Activated CD4-positive, alpha-beta T cell treated with anti-CD3 and anti-CD28 coated beads, Interleukin-10, Interleukin-2, amounts not matched to agents 100 ng/mL and 50 ng/mL, durations not matched to agents 16 hours and 8 hours (primary cell): Measurements from ENCODE around the gene AUNIP.
"Not testable (repeated sequence)": the region's sequence is repeated elsewhere in the genome, so short reads cannot be mapped to it uniquely, and the experiment has no call there.

Experiments
- DNase-seq: peaks from one replicate; pipeline ENCODE4 v3.0.0-alpha.2; 2020

The AUNIP gene

DNA sequence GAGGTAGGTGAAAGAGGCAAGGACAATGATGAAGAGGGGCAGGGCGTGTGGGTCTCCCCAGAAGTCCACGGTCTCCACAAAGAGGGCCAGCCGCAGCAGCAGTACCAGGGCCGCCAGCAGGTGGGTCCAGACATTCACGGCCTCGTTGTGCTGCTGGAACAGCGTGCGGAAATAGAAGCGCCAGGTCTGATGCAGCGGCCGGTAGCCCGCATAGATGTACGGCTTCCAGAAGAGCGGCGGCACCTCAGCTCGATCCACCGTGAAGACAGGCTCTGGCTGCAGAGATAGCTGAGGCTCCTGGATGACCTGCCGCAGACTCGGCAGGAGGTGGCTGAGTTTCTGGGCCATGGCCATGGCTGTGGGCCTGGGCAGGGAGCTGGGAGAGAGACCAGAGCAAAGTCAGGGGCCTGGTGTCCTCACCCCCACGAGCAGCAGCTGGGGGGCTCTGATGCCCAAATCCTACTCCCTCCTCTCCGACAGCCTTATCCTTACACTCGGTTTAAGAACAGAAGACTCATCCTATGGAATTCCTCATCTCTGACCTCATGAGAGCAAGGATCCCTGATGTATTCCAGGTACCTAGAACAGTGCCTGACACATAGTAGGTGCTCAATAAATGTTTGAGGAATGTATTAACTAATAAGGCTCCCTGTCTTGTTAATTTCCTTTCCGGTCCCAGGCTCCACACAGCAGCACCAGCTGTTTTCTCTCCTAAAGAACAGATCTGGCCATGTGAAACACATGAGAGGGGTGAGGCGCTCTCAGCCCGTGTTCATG lies 4.4 kb upstream of the AUNIP start:
- DNase-seq = no peak

GRCh38 chr1:25862785-25863485 lies 3.7 kb upstream of the AUNIP start:
- DNase-seq = no peak

DNA sequence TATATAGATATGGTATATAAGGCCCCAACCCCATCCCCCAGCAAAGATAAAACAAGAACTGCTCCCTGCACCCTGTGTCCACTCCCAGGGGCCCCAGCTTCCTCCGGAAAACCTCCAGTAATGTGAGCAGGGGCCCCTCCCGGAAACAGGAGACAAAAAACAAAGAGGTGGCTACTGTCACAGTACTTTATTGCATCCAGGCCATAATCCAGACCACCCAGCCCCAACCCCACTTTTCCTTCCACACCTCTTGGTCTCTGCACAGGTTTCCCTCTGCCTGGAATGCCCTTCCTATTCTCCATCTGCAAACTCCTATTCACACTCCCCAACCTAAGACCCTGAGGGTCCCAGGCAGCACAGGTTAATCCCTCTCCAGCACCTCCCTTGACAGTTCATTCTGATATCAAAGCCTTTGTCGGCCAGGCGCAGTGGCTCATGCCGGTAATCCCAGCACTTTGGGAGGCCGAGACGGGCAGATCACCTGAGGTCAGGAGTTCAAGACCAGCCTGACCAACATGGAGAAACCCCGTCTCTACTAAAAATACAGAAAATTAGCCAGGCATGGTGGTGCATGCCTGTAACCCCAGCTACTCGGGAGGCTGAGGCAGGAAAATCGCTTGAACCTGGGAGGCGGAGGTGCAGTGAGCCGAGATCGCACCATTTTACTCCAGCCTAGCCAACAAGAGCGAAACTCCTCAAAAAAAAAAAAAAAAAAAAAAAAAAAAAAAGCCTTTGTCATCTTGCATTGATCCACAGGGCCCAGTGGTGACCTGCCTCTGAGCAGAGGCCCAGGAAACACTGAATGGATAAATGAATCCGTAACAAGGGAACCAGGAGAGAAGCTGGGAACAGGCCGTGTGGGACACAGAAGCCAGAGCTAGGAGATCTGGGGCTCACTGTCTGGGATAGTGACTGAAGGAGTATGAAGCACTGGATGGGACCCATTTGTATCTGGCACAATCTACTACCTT lies 2.3 kb upstream of the AUNIP start:
- no peak for DNase-seq

- no peak for DNase-seq
Observed at GRCh38 chr1:25858494-25858893, 763 bp downstream of the AUNIP start.

GRCh38 chr1:25856856-25857255 lies 2.4 kb downstream of the AUNIP start:
- no peak for DNase-seq

GRCh38 chr1:25854554-25854953 lies 4.7 kb downstream of the AUNIP start:
- DNase-seq = no peak

DNA sequence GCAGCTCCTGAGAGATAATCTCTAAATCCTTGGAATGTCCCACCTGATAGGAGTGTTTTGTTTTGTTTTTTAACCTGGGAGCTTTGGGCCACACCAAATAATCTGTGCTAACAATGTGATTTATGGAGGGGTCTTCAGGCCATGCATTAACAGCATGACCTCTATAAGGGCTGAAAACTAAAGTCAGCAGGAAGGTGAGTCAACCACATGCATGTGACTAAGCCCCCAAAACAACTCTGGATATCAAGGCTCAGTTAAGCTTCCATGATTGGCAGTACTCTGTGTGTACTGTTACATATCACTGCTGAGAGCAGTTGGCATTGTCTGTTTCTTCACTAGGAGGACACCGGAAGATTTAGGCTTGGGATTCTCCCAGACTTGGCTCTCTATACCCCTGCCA lies 10.7 kb downstream of the AUNIP start:
- no peak for DNase-seq

DNA sequence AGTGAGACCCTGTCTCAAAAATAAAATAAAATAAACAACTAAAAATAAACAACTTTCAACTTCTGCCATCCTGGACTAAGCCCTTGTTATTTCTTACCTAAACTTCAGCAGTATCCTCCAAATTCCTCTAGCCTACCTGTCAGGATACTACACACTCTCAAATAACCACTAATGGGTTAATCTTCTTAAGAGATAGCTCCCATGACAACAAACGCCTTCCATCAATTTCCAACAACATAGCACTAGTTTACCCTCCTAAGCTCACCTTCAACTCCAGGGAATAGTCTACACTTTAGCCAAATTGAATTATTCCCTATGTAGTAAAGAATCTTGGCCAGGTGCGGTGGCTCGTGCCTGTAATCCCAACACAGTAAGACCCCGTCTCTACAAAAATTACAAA lies 11.3 kb downstream of the AUNIP start:
- DNase-seq = no peak

GRCh38 chr1:25845664-25846063 lies 13.6 kb downstream of the AUNIP start:
- no peak for DNase-seq

GRCh38 chr1:25844536-25845337 lies 14.5 kb downstream of the AUNIP start:
- DNase-seq = no peak

- no peak for DNase-seq
Observed at GRCh38 chr1:25843483-25843882, 15.8 kb downstream of the AUNIP start.

DNA sequence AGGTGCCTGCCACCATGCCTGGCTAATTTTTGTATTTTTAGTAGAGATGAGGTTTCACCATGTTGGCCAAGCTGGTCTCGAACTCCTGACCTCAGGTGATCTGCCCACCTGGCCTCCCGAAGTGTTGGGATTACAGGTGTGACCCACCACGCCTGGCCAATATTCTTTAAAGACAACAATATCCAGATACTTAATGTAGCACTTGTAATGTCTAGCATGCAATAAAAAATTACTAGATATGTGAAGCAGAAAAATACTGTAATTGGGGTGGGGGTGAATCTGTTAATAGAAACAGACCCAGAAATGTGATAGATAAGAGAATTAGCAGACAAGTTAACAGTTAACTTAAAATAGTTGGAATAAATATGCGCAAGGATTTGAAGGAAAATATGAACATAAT lies 19.4 kb downstream of the AUNIP start:
- not testable (repeated sequence) for DNase-seq

- no peak for DNase-seq
Observed at GRCh38 chr1:25837262-25837875, 21.9 kb downstream of the AUNIP start.

GRCh38 chr1:25836695-25837094 lies 22.6 kb downstream of the AUNIP start:
- no peak for DNase-seq

GRCh38 chr1:25834894-25835293 lies 24.4 kb downstream of the AUNIP start:
- DNase-seq = no peak

DNA sequence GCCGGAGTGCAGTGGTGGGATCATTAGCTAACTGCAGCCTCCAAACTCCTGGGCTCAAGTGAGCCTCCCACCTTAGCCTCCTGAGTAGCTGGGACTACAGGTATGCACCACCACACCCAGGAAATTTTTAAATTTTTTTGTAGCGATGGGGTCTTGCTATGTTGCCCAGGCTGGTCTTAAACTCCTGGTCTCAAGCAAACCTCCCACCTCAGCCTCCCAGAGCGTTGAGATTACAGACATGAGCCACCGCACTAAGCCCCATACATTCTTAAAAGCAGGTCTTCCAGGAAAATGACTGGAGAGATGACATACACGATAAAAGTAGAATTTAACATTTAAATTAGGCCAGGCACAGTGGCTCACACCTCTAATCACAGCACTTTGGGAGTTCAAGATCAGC lies 26.1 kb downstream of the AUNIP start:
- DNase-seq = no peak

DNA sequence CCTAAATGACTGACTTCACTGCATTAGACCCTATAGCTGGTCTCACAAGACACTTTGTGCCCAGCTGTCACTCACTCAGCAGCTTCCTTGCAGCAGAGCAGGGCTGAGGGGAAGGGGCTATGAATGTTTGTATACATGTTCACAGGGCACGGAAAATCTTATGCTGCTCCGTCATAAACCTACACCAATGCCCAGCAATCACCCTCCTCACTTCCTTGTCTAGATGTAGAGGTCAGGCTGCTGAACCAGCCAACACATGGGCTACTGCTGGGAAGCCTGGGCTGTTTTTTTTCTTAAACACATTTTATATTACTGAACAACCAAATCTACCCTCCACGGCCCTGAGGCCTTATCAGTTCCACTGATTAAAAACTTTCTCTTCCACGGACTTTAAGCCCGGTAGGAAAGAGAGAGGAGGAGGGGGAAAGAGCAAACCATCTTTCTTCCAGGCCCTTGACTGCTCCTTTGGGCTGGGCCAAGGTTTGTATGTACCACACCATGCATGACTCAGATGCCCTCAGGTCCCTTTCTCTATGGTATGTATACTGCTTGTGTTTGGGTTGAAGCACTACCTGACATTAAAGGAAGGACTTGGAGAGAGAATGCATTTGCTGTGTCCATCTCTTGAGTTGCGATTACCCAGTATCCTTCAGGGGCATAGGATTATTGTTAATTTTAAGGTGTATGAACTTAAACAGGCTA lies 26.8 kb downstream of the AUNIP start:
- DNase-seq = no peak

GRCh38 chr1:25831569-25832196 lies 27.6 kb downstream of the AUNIP start:
- DNase-seq = no peak

DNA sequence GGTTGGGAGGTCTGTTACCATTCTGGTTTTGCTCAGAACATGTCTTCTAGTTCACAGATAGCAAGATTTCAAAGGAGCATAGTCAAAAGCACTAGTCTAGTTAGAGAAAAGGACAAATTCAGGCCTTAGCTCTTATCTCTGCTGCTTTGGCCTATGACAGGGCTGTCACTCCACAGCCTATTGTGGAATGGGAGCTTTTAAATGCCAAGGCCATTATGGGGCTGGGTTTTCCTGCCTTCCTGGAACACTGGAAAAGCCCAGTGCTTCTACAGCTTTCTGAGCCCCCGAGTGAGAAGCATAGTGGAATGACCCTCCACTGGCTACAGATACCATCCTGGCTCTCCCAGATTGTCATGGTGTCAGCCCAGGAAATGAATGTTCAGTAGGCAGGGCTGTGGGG lies 30.2 kb downstream of the AUNIP start:
- DNase-seq = no peak

DNA sequence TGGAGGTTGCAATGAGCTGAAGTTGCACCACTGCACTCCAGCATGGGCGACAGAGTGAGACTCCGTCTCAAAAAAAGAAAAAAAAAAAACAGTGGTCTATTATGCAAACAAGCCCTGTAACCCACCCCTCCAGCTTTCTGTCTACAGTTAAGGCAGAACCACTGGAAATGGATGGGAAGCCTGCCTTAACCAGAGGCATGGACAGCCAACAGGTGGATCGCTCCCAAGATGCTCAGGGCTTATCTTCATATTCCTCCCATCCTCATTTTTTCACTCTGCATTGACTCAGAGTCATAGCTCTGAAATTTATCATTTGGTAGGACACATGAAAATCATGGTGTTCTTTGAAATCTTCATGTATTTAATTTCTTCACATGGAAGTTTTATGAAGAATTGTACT lies 30.8 kb downstream of the AUNIP start:
- no peak for DNase-seq

DNA sequence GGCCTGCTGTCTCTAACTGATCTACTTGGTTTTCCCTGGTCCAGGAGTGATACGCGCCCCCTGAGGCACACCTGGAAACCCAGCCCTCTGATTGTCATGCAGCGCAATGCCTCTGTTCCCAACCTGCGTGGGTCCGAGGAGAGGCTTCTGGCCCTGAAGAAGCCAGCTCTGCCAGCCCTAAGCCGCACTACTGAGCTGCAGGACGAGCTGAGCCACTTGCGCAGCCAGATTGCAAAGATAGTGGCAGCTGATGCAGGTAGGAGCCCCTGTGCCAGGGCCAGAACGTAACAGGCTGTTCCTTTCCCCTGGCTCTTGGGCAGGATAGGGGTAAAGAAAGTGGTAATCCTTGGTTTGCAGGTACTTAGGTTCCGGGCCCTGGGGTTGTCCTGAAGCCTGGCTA lies 32.7 kb downstream of the AUNIP start:
- no peak for DNase-seq
